ENCODE results near the gene TTC5.
"Not testable (repeated sequence)": the region's sequence is repeated elsewhere in the genome, so short reads cannot be mapped to it uniquely, and the experiment has no call there.

TTC5 gene

GRCh38 chr14:20302042-20302755 lies 3.6 kb downstream of the TTC5 start:
- DNase-seq (ENCODE audit: low read depth) = no peak

GRCh38 chr14:20295067-20295466 lies 10.7 kb downstream of the TTC5 start:
- DNase-seq (ENCODE audit: low read depth) = no peak

- DNase-seq (ENCODE audit: low read depth) = no peak
Measured at GRCh38 chr14:20294636-20295035, 11.1 kb downstream of the TTC5 start.

GRCh38 chr14:20281998-20282397 lies 23.8 kb downstream of the TTC5 start:
- DNase-seq (ENCODE audit: low read depth) = not testable (repeated sequence)

GRCh38 chr14:20280265-20280664 lies 25.5 kb downstream of the TTC5 start:
- DNase-seq (ENCODE audit: low read depth) = not testable (repeated sequence)

- no peak for DNase-seq (ENCODE audit: low read depth)
Measured at GRCh38 chr14:20278414-20278813, 27.3 kb downstream of the TTC5 start.

GRCh38 chr14:20277409-20277808 lies 28.3 kb downstream of the TTC5 start:
- no peak for DNase-seq (ENCODE audit: low read depth)

GRCh38 chr14:20274062-20274461 lies 31.7 kb downstream of the TTC5 start:
- DNase-seq (ENCODE audit: low read depth) = no peak

GRCh38 chr14:20264361-20264760 lies 41.4 kb downstream of the TTC5 start:
- not testable (repeated sequence) for DNase-seq (ENCODE audit: low read depth)

GRCh38 chr14:20262642-20263128 lies 43.1 kb downstream of the TTC5 start:
- DNase-seq (ENCODE audit: low read depth) = peak; percentile 43

- no peak for DNase-seq (ENCODE audit: low read depth)
Measured at GRCh38 chr14:20247646-20248246, 58.0 kb downstream of the TTC5 start.

Data from fibroblast of the conjunctiva (primary cell).